ENCODE results near the gene MT1M.

DNA sequence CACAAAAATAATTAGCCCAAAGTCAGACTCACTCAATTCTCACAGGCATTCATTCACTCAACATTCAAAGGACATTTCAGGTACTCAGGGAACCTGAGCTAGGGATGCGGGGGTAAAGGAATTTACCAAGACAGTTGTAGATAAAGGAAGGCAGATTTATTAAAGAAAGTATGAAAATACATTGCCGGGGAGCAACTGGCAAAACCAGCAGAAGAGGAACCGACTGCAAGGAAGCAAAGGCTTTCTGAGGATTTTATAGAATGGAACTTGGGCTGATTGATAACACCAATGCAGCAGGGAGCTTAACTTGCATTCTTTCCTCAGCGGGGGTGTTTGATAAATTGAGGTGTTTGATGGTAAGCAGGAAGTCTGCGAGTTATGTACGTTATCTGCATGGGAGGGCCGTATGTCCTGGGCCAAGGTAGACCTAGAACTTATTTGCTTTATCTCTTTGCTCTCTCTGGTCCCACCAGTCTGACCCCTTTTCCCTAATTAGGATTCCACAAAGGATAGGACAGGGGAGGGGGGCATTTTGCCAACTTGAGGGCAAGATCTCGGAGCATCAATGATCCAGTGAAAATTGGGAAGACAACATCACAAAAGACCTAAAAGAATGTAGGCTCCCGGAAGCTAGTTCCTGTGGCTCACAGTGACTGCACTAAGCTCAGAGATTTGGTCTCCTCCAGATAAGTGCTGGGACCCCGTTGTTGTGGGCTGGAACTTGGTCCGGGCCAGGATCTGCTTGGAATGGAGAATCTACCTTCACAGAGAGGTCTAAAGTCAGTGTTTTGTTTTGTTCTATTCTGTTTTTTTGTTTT is 48.9 kb upstream of the MT1M start:
- TF ChIP-seq, protein P1, sequence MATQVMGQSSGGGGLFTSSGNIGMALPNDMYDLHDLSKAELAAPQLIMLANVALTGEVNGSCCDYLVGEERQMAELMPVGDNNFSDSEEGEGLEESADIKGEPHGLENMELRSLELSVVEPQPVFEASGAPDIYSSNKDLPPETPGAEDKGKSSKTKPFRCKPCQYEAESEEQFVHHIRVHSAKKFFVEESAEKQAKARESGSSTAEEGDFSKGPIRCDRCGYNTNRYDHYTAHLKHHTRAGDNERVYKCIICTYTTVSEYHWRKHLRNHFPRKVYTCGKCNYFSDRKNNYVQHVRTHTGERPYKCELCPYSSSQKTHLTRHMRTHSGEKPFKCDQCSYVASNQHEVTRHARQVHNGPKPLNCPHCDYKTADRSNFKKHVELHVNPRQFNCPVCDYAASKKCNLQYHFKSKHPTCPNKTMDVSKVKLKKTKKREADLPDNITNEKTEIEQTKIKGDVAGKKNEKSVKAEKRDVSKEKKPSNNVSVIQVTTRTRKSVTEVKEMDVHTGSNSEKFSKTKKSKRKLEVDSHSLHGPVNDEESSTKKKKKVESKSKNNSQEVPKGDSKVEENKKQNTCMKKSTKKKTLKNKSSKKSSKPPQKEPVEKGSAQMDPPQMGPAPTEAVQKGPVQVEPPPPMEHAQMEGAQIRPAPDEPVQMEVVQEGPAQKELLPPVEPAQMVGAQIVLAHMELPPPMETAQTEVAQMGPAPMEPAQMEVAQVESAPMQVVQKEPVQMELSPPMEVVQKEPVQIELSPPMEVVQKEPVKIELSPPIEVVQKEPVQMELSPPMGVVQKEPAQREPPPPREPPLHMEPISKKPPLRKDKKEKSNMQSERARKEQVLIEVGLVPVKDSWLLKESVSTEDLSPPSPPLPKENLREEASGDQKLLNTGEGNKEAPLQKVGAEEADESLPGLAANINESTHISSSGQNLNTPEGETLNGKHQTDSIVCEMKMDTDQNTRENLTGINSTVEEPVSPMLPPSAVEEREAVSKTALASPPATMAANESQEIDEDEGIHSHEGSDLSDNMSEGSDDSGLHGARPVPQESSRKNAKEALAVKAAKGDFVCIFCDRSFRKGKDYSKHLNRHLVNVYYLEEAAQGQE (IDR thresholded peaks at IDR 0.05; ENCODE audit: low read depth), result no peak
- TF ChIP-seq POLR2A (IDR thresholded peaks at IDR 0.05; ENCODE audit: borderline replicate concordance, extremely low read depth, insufficient read depth, insufficient read length) (no peak), SIN3A (IDR thresholded peaks at IDR 0.05; ENCODE audit: low read depth) (no peak), YY1 (IDR thresholded peaks at IDR 0.05; ENCODE audit: extremely low read depth, insufficient replicate concordance, low read depth, low read length) (no peak), ZNF274 (IDR thresholded peaks at IDR 0.05; ENCODE audit: low read depth, low read length) (no peak), POLR2AphosphoS5 (IDR thresholded peaks at IDR 0.05; ENCODE audit: low read depth, low read length) (no peak)
- TF ChIP-seq, protein P2, sequence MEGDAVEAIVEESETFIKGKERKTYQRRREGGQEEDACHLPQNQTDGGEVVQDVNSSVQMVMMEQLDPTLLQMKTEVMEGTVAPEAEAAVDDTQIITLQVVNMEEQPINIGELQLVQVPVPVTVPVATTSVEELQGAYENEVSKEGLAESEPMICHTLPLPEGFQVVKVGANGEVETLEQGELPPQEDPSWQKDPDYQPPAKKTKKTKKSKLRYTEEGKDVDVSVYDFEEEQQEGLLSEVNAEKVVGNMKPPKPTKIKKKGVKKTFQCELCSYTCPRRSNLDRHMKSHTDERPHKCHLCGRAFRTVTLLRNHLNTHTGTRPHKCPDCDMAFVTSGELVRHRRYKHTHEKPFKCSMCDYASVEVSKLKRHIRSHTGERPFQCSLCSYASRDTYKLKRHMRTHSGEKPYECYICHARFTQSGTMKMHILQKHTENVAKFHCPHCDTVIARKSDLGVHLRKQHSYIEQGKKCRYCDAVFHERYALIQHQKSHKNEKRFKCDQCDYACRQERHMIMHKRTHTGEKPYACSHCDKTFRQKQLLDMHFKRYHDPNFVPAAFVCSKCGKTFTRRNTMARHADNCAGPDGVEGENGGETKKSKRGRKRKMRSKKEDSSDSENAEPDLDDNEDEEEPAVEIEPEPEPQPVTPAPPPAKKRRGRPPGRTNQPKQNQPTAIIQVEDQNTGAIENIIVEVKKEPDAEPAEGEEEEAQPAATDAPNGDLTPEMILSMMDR (IDR thresholded peaks at IDR 0.05 in 2 of 3, conservative IDR thresholded peaks at IDR 0.05 in 1 of 3; ENCODE audit: borderline replicate concordance in 1 of 3, insufficient read depth in 1 of 3, low read depth in 2 of 3, low read length in 2 of 3), result no peak
